PC-9 (cell line): ENCODE measurements around the gene ZNHIT1. TPM values are rescaled to one million over a fixed set of nuclear protein-coding genes. Genes with fewer than 3 reads are reported as not detected.
"Not testable (repeated sequence)": the region's sequence is repeated elsewhere in the genome, so short reads cannot be mapped to it uniquely, and the experiment has no call there.

Source experiments
- BruUV-seq: library from RNA; stranded (reverse); fragments of 400-500 nt; replicated peaks from 2 replicates; lab custom pipeline; 2021; lab: Mats Ljungman, UMichigan
- CTCF ChIA-PET: fragments of 300-600 bp; sonication (Branson Sonifier 250); formaldehyde crosslinking; loops from one replicate; lab custom pipeline; 2022; ENCODE audit warnings: antibody characterized with exemption; lab: Charles Lee
- POLR2A ChIA-PET: fragments of 300-600 bp; sonication (Branson Sonifier 250); formaldehyde crosslinking; loops from one replicate; lab custom pipeline; 2022; ENCODE audit warnings: antibody characterized with exemption; ENCODE audit not compliant: unreplicated experiment; lab: Charles Lee
- DNase-seq, 2 experiments: peaks; one replicate each; pipeline versions ENCODE4 v3.0.0 to v3.0.0-alpha.2; 2015 to 2022; ENCODE audit warnings: mixed read lengths in 1 of 2
- H2AFZ ChIP-seq: fragments of 200-600 bp; sonication (generic); 2 replicates; pipeline ENCODE4 v1.8.1; 2017; ENCODE audit warnings: antibody characterized with exemption
- H3F3A ChIP-seq: fragments of 200-600 bp; sonication (generic); 2 replicates; pipeline ENCODE4 v1.8.1; 2017; ENCODE audit warnings: antibody characterized with exemption, mild to moderate bottlenecking, low read depth; ENCODE audit not compliant: insufficient read depth
- H3K27ac ChIP-seq: fragments of 200-600 bp; sonication (generic); 2 replicates; pipeline ENCODE4 v1.6.1; 2016; ENCODE audit warnings: mixed run types
- H3K27me3 ChIP-seq: fragments of 200-600 bp; sonication (generic); 2 replicates; pipeline ENCODE4 v1.6.1; 2016; ENCODE audit warnings: low read depth, mixed run types; ENCODE audit not compliant: insufficient read depth
- H3K36me3 ChIP-seq: fragments of 200-600 bp; sonication (generic); 2 replicates; pipeline ENCODE4 v1.6.1; 2016; ENCODE audit warnings: low read depth, mixed run types
- H3K4me1 ChIP-seq: fragments of 200-600 bp; sonication (generic); replicated peaks from 2 replicates; pipeline ENCODE4 v1.6.1; 2016; ENCODE audit warnings: mixed run types; ENCODE audit not compliant: insufficient read depth
- H3K4me2 ChIP-seq: fragments of 200-600 bp; sonication (generic); 2 replicates; pipeline ENCODE4 v1.6.1; 2017; ENCODE audit warnings: mixed run types
- H3K4me3 ChIP-seq: fragments of 200-600 bp; sonication (generic); 2 replicates; pipeline ENCODE4 v1.6.1; 2016; ENCODE audit warnings: mixed run types
- H3K79me2 ChIP-seq: fragments of 200-600 bp; sonication (generic); 2 replicates; pipeline ENCODE4 v1.6.1; 2017; ENCODE audit warnings: low read depth, mixed run types
- H3K9me2 ChIP-seq: fragments of 200-600 bp; sonication (generic); 2 replicates; pipeline ENCODE4 v1.8.1; 2017; ENCODE audit warnings: mild to moderate bottlenecking; ENCODE audit not compliant: insufficient read depth
- H3K9me3 ChIP-seq: fragments of 200-600 bp; sonication (generic); 2 replicates; pipeline ENCODE4 v1.8.1; 2016; ENCODE audit warnings: low read depth; ENCODE audit not compliant: insufficient read depth
- H4K20me1 ChIP-seq: fragments of 200-600 bp; sonication (generic); 2 replicates; pipeline ENCODE4 v1.8.1; 2017; ENCODE audit not compliant: insufficient read depth
- CTCF ChIP-seq: fragments of 200-600 bp; sonication (generic); conservative IDR thresholded peaks from 2 replicates; pipeline ENCODE4 v1.6.1; 2017; ENCODE audit warnings: mixed run types, antibody characterized with exemption, mild to moderate bottlenecking, moderate library complexity
- EZH2 ChIP-seq: fragments of 200-600 bp; sonication (generic); IDR thresholded peaks from 2 replicates; pipeline ENCODE4 v1.8.0; 2017; ENCODE audit warnings: antibody characterized with exemption, low read depth
- intact Hi-C: fragments of 100-400 bp; cut with micrococcal nuclease; formaldehyde crosslinking; loops from one replicate; pipeline ENCODE4 v1.10.0; 2022; ENCODE audit not compliant: unreplicated experiment
- total RNA-seq: library from RNA; stranded (reverse); gene quantifications from 2 replicates; pipeline ENCODE4 v1.2.3, GENCODE V29; 2021

The ZNHIT1 gene
- total RNA-seq, 1 experiment from 2014 or later: 110 TPM

GRCh38 chr7:101201695-101202602 lies 16.0 kb upstream of the ZNHIT1 start:
- DNase-seq: no peak
- Histone ChIP-seq H3F3A (no peaks in the 10 kb centered on the region), H3K36me3 (no peaks in the 10 kb centered on the region), H3K79me2 (no peaks in the 10 kb centered on the region), H4K20me1 (no peaks in the 10 kb centered on the region), H3K4me1 (no peaks in the 10 kb centered on the region), H3K9me3 (no peaks in the 10 kb centered on the region), H2AFZ (no peak overlapping the region), H3K27me3 (no peaks in the 10 kb centered on the region), H3K4me3 (no peak overlapping the region), H3K27ac (no peak overlapping the region), H3K4me2 (no peak overlapping the region), H3K9me2 (no peaks in the 10 kb centered on the region)
- no peak for TF ChIP-seq CTCF
- no peak for TF ChIP-seq EZH2
- ChIA-PET POLR2A (no interaction called here), CTCF (interaction anchor here (0.6 kb wide), 1 partner anchor 90 kb away, joined by 3 read pairs; no protein-coding TSS in a partner anchor)
- BruUV-seq: no TSS peak
- intact Hi-C loops: no loop called here

- no peak overlapping the region for H3K4me2 ChIP-seq
- no peaks in the 10 kb centered on the region for H3F3A ChIP-seq
- no peaks in the 10 kb centered on the region for H3K36me3 ChIP-seq
- CTCF ChIA-PET: no interaction called here
- H4K20me1 ChIP-seq: no peaks in the 10 kb centered on the region
- no peaks in the 10 kb centered on the region for H3K9me3 ChIP-seq
- H3K4me3 ChIP-seq: no peak overlapping the region
- no peak overlapping the region for H2AFZ ChIP-seq
- no peaks in the 10 kb centered on the region for H3K79me2 ChIP-seq
- intact Hi-C loops: no loop called here
- BruUV-seq: no TSS peak
- DNase-seq: no peak
- no peaks in the 10 kb centered on the region for H3K4me1 ChIP-seq
- H3K9me2 ChIP-seq: no peaks in the 10 kb centered on the region
- TF ChIP-seq CTCF: no peak
- no peak for TF ChIP-seq EZH2
- POLR2A ChIA-PET: no interaction called here
- H3K27me3 ChIP-seq: no peaks in the 10 kb centered on the region
- H3K27ac ChIP-seq: no peak overlapping the region
These were observed 15.4 kb upstream of the ZNHIT1 start for GRCh38 chr7:101202603-101202918.

- H3F3A ChIP-seq, H3K4me1 ChIP-seq, H3K4me3 ChIP-seq, H2AFZ ChIP-seq, CTCF ChIA-PET, BruUV-seq, H3K4me2 ChIP-seq, DNase-seq, H3K9me2 ChIP-seq, H3K27ac ChIP-seq, H3K36me3 ChIP-seq, intact Hi-C loops, H3K79me2 ChIP-seq, H4K20me1 ChIP-seq, H3K9me3 ChIP-seq, H3K27me3 ChIP-seq: not testable (repeated sequence)
- POLR2A ChIA-PET: interaction anchor here (0.6 to 0.7 kb wide), 2 partner anchors 327 to 1039 kb away, joined by 5 to 13 read pairs; no protein-coding TSS in a partner anchor
These were observed 13.9 kb upstream of the ZNHIT1 start for GRCh38 chr7:101203740-101204738.
